Measurements from ENCODE around the gene CASTOR1.

CASTOR1 gene

DNA sequence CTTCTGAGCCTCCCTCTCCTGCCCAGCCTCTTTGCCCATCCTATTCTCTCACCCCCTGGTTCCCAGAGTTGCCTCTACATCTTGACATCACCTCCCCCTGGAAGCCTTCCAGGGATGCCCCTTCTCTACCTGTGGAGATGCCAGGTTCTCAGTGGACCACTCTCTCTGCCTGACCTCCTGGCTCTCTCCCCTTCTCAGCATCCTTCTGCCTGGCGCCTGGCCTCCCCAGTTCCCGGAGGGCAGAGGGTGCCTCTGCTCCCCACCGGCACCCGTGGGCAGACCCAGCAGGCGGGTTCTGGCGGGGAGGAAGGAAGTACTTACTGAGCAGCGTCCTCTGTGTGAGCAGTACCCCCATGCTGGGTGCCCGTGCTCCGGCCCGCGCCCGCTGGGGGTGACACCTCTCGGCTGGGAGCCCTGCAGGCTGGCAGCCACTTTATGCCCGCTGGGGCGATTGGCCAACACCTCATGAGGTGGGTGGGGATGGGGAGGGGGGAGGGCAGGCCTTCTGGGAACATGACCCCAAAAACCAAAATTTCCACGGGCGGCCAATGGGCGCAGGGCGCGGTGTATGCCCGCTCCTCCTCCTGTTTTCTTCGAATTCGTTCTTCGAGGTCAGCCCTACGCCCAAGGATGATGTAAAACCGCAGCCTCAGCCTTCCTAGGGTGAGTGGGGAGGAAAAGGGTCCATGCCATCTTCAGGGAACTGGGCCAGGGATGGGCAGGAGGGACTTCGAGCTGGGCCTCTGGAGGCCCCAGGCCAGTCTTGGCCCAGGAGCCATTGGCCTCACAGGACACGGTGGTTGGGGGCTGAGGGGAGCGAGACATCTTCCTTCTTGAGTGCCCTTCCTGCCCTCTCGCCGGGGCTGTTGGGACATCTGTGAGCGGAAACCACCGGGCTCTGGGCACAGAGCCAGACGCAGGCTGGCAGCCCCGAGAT lies 22.6 kb downstream of the CASTOR1 start, which contains the start of gene OSM:
Gene OSM (minus strand): TSS at position 407 of the 937 bp plus-strand sequence. CDS start 52 bp downstream, at position 355.
- TF ChIP-seq, protein P1, sequence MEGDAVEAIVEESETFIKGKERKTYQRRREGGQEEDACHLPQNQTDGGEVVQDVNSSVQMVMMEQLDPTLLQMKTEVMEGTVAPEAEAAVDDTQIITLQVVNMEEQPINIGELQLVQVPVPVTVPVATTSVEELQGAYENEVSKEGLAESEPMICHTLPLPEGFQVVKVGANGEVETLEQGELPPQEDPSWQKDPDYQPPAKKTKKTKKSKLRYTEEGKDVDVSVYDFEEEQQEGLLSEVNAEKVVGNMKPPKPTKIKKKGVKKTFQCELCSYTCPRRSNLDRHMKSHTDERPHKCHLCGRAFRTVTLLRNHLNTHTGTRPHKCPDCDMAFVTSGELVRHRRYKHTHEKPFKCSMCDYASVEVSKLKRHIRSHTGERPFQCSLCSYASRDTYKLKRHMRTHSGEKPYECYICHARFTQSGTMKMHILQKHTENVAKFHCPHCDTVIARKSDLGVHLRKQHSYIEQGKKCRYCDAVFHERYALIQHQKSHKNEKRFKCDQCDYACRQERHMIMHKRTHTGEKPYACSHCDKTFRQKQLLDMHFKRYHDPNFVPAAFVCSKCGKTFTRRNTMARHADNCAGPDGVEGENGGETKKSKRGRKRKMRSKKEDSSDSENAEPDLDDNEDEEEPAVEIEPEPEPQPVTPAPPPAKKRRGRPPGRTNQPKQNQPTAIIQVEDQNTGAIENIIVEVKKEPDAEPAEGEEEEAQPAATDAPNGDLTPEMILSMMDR (IDR thresholded peaks at IDR 0.05; ENCODE audit: low read depth, low read length): no peak
- no peak within 1 kb of the TSS for H3K4me3 ChIP-seq (ENCODE audit: low read depth, low read length)
- in situ Hi-C loops (cut with HindIII; ENCODE audit: low sequenced_read_pairs): no loop called here
- DNase-seq (ENCODE audit: low read depth, low spot score): no peak

DNA sequence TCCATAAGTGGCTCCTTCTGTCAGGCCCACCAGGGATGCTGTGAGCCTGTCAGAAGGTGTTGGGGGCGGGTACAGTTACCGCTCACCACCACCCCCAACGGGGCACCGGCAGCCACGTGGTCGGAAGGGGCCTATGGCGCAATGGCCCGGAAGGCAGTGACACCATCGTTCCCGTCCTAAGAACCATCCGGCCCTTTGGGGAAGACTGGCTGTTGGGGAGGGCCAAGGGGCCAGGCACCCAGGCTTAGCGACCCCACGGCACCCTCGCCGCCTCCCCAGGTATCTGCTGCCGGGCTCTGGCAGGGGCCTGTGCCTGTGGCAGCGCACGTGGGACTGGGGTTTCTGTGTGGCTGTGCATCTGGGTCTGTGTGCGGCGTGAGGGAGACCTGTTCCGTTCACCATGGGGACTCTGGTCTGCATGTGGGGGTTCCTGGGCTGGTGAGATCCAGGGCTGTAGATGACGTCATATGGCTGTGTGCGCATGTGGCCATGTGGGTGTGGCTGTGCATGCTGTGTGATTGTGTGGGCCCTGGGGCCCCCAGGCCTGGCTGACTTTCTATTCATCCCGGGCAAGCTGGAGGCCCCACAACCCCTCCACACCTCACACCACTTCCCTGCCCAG lies 23.4 kb downstream of the CASTOR1 start:
- H3K4me3 ChIP-seq (ENCODE audit: low read depth, low read length): no peak overlapping the region
- no peak for DNase-seq (ENCODE audit: low read depth, low spot score)
- TF ChIP-seq, protein P1 (IDR thresholded peaks at IDR 0.05; ENCODE audit: low read depth, low read length): no peak
- in situ Hi-C loops (cut with HindIII; ENCODE audit: low sequenced_read_pairs): no loop called here

DNA sequence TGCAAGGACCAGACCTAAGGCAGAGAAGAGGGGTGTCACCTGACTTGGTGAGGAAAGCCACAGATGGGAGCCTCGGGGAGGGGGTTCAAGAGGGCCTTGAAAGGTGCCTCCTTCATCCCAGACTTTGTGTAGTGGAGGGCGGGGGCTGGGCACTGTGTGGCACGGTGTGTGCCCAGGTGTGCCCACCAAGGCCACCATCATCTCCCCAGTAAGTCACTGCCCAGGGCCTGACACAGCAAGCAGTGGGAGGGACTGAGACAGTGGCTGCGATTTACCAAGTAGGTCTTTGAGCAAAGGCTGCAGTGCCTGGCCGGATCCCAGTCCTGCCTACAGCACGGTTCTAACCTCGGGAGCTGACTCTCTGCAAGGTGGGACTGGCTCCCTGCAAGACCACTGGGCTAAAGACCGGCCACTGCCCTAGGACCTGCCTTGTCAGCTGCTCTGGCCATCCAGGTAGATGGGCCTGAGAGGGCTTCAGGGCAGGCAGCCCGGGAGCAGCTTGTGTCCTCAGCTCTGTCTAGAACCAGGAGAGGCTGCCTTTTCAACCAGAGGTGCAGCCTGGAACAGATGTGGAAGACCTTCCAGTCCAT lies 24.1 kb downstream of the CASTOR1 start:
- DNase-seq (ENCODE audit: low read depth, low spot score): no peak
- TF ChIP-seq, protein P1 (IDR thresholded peaks at IDR 0.05; ENCODE audit: low read depth, low read length): no peak
- in situ Hi-C loops (cut with HindIII; ENCODE audit: low sequenced_read_pairs): no loop called here
- no peak overlapping the region for H3K4me3 ChIP-seq (ENCODE audit: low read depth, low read length)

DNA sequence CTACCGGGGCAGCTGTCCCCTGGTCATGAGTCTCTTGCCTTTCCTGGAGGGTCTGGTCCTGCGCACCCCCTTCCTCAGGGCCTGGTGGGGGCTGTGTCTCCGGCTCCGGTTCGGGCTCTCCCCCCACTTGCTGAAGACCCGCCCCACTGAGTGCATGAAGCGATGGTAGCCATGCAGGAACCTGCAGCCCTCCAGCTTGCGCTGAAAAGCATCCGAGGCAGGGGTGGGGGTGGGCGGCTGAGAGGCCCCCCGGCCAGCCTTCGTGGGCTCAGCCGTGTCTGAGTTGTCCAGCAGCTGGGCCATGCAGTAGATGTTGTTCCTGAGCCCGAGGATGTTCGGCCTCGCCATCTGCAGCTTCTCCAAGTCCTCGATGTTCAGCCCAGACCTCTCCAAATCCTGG lies 25.4 kb downstream of the CASTOR1 start:
- no peak for DNase-seq (ENCODE audit: low read depth, low spot score)
- no peak overlapping the region for H3K4me3 ChIP-seq (ENCODE audit: low read depth, low read length)
- TF ChIP-seq, protein P1 (IDR thresholded peaks at IDR 0.05; ENCODE audit: low read depth, low read length): no peak
- in situ Hi-C loops (cut with HindIII; ENCODE audit: low sequenced_read_pairs): no loop called here

DNA sequence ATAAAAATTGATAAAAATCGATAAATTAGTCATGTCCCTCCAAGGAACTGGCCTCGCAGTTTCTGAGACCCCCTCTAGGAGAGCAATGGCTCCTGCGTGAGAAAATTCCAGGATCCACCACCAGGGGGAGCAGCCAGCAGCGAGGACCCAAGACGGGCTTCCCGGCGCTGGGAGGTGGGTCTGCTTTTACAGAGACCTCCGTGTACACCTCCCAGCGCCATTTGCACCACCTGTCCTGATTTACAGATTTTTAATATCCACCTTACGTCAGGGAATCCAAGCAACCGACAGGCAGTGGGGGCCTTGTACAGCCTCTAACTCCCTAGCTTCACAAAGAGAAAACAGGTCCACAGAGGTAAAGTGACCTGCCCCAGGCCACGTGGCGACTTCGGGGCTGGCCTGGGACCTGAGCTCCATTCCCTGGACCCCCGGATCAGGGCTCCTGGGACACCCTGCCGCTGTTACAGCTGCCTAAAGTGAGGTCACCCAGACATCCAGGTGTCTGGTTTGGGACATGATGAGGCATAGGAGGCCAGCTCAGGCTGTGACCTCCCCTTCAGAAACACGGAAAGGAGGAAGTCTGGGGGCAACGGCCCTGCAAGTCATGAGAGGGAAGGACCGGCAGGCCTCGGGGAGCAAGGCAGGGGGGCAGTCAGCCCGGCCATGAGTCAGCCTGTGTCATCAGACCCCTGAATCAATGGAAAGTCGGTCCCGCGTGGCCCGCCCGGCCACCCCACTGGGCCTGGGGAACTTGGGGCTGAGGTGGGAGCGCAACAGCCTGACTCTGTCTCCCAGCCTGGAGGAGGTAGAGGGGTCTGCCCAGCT lies 26.2 kb downstream of the CASTOR1 start:
- peak; percentile 56 for DNase-seq (ENCODE audit: low read depth, low spot score)
- in situ Hi-C loops (cut with HindIII; ENCODE audit: low sequenced_read_pairs): no loop called here
- TF ChIP-seq, protein P1 (IDR thresholded peaks at IDR 0.05; ENCODE audit: low read depth, low read length): peak; percentile 90
- H3K4me3 ChIP-seq (ENCODE audit: low read depth, low read length): no peak overlapping the region

DNA sequence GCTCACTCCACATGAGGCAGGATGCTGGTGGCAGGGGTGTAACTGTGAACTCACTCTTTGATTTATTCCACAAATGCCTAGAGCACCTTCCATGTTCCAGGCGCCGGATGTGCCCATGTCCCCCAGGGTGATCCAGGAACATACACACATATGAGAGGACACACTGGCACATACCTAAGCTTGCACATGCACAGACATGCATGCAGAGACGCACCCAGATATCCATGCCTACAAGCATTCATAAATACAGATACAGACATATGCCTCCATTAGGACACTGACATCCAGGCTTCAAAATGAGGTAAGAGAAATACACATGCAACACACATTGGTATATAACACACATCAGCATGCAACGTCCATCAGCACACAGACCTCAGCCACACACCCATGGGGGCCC lies 27.2 kb downstream of the CASTOR1 start:
- no peak overlapping the region for H3K4me3 ChIP-seq (ENCODE audit: low read depth, low read length)
- in situ Hi-C loops (cut with HindIII; ENCODE audit: low sequenced_read_pairs): no loop called here
- no peak for DNase-seq (ENCODE audit: low read depth, low spot score)
- TF ChIP-seq, protein P1 (IDR thresholded peaks at IDR 0.05; ENCODE audit: low read depth, low read length): no peak
